Testis (tissue), 2 donors: ENCODE results near the gene ACY1.

Source experiments
- CTCF ChIP-seq, 3 experiments: fragments of 450-650 bp in 2 of 3; fragments of 200-600 bp in 1 of 3; sonication (generic) in 1 of 3; IDR thresholded peaks; one replicate each; pipeline ENCODE4 v1.5.1; 2016 to 2019; ENCODE audit warnings: antibody characterized with exemption in 3 of 3, mild to moderate bottlenecking in 2 of 3, moderate library complexity in 1 of 3
- POLR2A ChIP-seq: fragments of 450-650 bp; IDR thresholded peaks from one replicate; pipeline ENCODE4 v1.6.1; 2017; ENCODE audit warnings: antibody characterized with exemption, mild to moderate bottlenecking, moderate library complexity

GRCh38 chr3:51954105-51954504 is 29.2 kb upstream of the ACY1 start:
- TF ChIP-seq CTCF (IDR thresholded peaks at IDR 0.05), result no peak
- TF ChIP-seq POLR2A, result no peak
